GM18507 (cell line): Measurements from ENCODE around the gene MED10.
A peak's percentile ranks its signal among the peaks of the same experiment; 100 is the strongest.
"Not testable (repeated sequence)": the region's sequence is repeated elsewhere in the genome, so short reads cannot be mapped to it uniquely, and the experiment has no call there.

Experiments used
- DNase-seq: peaks from one replicate; pipeline ENCODE4 v3.0.0; 2011; ENCODE audit warnings: low read depth; ENCODE audit not compliant: insufficient read length; ENCODE audit errors: extremely low spot score
- FAIRE-seq: peaks from 2 replicates; lab custom pipeline; 2011; peaks lifted over from hg19 to GRCh38; lab: Jason Lieb, UNC

MED10 gene

DNA sequence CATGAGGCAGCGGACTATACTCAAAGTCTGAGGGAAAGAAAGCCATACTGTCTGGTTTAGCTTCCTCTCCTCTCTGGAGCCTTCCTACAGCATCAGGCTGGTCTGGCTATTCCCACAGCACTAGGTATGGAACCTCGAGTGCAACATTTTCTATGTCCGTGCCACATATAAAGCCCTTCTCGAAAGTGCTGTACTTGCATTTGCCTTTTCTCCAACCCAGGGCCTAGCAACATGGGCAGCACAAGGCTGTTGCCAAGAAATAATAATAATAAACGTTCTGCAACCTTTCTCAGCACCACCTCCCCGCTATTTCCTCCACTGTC, 804 bp downstream of the MED10 start:
- DNase-seq, result no peak
- no peak for FAIRE-seq

DNA sequence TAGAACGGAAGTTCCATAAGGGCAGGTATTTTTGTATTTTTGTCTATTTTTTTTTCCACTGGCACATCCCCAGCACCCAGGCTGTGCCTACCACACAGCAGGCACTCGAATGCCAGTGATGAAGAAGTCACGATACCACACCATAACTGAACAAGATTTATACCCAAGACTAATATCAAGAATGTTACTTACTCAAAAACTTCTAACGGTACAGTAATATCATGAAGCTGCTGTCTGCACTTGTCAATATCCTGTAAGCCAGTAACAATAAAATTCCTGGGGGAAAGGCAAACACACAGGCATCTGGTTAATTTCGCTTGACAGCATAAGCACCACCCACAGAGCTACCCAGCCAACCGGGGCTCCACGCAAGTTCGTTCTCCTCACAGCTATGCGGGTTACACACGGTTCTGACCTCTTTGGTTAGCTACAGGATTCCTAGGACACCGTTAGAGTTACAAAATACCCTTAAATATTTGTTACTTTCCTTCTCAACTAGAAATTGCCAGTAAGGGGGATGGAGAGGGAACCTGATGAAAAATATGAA, 1.3 kb downstream of the MED10 start:
- DNase-seq (no peak), FAIRE-seq (no peak)

DNA sequence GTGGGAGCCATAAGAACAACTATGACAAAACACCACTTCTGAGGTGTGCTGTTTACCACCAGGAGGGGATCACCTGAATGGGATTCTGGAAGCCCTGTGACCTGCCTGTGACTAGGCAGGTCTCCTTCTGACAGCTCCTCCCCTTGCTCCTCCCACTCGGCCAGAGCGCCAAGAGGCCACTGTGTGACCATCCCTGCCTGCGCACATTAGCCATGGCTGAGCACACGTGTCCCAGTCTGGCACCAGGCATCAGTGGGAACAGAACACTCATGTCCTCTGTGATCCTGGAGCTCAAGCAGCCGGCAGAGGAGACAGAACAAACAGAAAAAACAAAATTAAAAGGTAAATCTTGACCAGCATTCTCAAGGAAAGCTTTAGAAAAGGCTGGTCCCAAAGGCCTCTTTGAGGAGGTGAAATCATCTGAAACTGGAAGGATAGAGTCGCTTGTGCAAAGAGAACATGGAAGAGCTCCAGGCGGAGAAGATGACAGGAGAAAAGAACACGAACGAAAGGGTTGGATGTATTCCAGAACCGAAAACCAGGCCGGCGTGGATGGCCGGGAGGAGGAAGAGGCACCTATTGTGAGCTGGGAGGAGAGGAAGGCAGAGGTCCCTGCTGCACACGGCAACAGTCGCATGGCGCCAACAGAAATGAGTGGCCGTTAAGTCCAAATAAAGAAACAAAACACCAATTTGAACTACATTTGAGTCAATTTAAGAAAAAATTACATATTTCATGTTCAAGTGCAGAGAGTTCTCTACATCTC, 5.1 kb downstream of the MED10 start:
- FAIRE-seq (no peak), DNase-seq (no peak)

DNA sequence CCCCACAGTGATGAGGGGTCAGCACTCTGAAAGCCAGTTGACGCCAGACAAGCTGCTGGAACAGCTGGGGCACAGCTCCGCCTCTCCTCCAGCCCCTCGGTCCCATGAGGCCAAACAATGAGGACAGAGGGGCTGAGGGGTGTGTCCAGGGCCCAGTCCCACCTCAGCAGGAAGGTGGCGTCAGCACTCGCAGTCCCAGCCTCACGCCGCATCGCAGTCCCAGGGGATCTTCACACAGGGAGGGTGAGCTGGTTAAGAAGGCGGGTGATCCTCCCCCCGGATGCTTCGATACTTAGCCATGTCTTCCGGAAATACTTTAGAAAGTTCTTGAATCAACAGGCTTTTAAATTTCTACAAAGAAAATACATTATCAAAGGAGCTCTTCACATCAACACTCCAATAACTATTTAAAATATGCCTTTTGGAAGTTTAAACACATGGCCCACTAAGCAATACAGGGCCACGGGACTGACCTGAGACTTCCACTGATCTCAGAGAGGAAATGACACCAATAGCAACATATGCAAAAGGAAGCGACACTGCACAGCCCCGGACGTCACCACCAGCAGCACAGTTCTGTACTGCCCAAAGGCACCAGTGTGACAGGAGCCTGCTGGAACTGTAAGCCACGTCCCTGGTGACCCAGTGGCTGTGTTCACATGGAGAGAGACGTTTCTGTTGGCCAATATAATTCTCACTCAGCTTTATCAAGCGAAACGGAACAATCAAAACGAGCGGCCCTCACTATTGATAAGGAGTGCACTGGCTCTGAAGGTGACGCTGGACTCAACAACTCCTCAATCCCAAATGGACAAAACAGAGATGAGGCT, 5.9 kb downstream of the MED10 start:
- no peak for DNase-seq
- no peak for FAIRE-seq

DNA sequence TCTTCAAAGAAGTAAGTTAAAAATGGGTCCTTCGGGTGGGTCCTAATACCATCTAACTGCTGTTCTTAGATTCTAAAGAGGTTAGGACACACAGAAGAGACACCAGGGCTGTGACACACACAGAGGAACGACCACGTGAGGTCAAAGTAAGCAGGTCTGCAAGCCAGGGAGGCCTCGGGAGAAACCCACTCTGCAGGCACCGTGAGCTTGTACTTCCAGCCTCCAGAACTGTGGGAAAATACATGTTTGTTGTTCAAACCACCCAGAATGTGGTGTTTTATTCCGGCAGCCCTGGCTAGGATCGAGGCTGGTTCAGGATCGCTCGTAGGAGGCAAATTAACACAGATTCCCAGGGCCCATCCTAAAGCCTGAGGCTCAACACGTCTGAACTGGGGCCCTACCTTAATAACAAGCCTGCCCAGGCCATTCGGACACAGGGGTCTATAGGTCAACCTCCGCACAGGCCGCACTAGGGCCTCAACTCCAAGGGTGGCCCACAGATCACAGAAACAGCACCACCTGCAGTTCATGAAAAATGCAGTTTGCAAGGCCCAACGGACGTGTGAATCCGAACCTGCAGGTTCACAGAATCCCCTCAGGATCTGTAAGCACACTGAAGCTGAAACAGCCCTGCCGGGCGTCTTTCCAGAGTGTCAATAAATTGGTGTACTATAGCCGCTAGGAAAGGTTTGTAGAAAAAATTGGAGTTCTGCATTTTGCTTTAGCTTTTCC, 7.1 kb downstream of the MED10 start:
- no peak for DNase-seq
- no peak for FAIRE-seq

DNA sequence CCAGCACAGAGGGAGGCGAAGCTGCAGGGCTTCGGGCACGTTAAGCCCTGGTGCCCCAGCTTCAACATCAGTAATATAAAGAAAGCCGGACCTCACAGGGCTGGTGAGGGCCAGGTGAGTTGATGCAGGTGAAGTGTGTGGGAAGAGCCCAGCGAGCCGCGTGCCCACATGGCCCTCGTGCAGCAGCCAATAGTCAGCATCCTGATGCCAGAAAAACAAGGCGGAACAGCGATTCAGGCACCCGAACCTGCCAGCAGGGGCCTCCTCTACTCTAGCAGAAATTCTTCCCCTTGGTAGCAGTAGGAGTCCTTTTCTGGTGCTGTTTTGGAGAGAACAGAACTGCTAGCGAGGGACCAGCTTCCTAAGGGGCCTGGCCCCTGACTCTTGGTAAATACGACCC, 7.8 kb downstream of the MED10 start:
- no peak for DNase-seq
- FAIRE-seq, result no peak

DNA sequence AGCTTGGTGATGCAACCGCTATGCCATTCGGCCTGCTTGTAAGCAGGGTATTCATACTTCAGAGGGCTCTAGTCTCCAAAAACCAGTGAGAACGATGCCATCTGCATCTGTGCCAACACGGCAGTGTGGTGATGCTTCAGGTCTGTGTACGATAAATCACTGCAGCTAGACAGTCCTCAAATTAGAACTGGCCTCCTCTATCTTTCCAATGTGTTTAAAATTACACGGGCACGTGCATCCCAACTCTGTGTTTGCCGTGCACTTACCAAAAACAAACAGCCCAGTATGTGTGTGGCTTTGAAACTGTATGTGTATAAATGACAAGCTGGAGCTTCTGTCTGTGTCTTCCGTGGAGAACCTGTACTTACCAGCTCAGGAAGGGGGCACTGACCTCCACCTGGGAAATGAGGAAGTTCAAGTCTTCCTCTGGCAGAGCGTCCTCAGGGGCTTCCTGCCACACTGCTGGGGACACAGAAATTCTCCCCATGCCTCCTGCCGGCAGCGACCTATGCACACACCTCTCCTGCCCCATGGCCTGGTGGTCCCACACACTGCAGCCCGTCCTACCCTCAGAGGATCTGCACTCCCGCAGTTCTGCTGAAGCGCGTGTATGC, 12.3 kb downstream of the MED10 start:
- FAIRE-seq (no peak), DNase-seq (no peak)

DNA sequence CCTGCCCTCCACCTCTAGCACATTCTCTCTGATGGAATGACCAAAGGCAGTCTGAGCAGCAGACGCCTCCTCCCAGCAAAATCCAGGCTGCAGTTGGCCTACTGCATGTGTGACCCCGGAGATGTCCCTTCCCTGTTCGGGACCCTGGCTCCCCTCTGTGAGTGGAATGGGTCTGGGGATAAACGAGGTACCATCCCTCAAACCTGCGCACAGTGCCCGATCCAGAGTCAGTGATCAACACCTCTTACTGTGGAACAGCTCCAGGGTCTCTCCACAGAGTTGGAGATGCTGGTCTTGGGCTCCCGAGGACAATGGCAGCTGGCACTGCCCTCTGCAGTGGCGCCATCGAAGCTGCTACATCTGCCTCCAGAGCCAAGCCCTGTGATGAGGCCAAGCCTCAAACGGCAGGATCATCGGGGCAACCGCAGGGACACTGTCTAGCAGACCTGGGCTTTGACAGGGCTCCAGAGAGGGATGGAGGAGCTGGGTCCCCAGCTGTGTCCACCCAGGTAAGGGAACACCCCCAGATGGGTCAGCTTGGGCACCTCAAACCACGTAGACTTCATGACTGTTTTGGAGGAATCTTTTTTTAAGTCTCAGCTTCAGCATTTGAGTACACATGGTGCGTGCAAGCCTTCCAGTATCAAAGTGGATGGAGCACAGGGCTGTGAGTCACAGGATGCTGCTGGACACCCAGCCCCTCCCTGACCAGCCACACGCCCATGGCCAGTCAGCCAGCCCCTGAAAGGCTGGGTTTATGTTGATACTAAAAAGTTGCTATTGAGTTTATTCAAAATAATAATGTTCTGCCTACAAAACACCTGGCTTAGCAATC, 13.0 kb downstream of the MED10 start:
- FAIRE-seq (no peak), DNase-seq (no peak)

DNA sequence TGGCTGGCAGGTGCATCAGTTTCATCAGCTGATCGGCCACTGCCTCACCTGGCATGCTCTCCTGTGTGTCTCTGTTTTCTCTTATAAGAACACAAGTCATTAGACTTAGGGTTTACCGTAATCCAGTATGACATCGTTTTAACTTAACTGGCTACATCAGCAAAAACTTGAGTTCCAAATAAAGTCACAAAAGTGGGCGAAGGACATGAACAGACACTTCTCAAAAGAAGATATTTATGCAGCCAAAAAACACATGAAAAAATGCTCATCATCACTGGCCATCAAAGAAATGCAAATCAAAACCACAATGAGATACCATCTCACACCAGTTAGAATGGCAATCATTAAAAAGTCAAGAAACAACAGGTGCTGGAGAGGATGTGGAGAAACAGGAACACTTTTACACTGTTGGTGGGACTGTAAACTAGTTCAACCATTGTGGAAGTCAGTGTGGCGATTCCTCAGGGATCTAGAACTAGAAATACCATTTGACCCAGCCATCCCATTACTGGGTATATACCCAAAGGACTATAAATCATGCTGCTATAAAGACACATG, 14.8 kb downstream of the MED10 start:
- not testable (repeated sequence) for FAIRE-seq, DNase-seq

DNA sequence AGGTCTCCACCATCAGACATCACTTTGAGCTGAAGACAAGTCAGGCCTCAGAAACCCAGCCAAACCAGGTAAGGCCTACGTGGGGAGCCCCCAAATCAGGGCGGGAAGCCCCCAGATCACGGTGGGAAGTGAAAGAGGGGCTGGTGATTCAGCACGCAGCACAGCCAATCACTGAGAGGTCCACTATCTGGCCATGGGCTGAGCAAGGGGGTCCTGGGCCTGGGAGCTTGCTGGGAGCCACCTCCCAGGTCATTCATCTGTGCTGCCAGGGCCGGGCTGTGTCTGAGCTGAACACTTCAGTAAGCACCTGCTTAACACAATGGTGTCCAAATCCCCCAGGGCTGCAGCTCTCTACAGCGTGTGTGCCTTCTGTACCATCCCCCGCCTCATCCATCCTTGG, 15.5 kb downstream of the MED10 start:
- FAIRE-seq (no peak), DNase-seq (no peak)

DNA sequence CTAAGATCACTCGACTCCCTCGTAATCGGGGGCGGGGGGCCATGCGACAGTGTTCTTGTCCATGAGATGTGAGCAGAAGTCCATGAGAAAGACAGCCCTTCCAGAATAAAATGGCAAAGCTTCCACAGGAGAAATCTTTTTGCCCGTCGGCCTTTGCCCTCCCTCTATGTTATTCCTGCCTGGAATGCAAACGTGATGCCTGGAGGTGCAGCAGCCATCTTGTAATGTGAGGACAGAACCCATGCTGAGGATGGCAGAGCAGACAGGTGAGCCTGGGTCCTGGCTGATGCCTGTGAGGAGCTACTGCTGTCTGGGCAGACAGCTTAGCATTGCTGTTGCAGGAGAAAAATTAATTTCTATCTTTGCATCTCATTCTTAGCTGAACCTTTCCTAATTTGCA, 17.2 kb downstream of the MED10 start:
- FAIRE-seq, result no peak
- no peak for DNase-seq

DNA sequence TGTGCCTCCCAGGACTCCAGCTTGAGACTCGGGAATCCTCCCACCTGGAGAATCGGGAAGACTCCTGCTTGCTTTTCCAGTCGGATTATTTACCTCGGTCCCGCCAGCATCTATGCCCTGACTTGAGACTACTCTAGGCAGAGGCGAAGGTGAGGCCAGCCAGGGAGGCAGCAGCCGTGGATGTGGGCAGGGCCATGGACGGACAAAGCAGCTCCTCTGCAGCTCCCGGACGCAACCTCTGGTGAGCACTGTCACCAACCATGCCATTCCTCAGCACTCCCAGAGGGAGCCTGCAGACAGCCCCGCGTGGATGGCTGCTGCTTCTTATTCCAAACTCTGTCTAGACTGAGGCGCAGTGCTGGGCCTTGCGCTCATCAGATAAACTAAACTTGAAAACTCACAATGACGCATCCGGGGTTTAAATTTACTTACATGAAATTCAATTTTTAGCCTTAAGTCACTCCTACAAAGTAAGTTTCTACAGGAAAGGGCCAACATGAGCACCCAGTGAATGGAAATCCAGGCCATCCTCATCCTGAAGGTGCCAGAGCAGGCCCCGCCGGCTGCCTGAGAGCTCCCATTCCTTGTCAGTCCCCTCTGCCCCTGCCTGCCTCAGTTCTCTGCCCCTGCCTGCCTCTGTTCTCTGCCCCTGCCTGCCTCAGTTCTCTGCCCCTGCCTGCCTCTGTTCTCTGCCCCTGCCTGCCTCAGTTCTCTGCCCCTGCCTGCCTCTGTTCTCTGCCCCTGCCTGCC, 17.8 kb downstream of the MED10 start:
- DNase-seq (no peak), FAIRE-seq (no peak)

DNA sequence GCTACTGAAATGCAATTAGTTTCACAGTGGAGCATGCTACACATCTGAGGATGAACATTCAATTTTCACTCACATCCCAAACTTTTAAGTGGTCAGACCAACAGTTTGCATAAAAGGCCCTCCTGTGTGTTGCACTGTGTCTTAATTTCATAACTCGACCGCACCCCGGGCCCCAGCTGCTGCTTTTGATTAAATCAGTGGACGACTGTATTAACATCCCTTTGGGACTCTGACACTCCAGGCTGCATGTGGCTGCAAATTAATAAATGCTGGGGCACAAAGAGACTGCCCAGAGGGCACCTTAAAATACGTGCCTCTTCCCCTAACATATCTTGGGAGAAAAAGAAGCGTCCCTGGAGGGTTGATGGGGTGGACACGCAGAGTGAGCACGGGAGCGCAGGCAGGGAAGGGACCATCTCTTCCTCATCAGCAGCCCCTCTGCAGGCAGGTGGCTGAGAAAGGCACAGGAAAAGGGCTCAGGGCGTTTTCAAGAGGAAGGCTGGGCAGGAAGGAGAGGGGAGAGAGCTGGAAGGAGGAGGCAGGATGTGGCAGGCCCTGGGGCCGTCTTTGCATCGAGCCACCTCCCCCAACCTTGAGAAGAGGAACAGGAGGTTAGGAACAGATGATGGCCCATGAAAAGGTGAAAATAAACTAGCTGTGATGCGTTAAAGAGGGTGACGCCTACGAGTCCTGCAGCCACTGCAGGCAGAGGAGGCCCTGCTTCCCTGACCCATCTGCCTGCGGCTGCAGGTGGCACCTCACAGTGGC, 18.6 kb downstream of the MED10 start:
- no peak for DNase-seq
- FAIRE-seq, result peak; percentile 59

DNA sequence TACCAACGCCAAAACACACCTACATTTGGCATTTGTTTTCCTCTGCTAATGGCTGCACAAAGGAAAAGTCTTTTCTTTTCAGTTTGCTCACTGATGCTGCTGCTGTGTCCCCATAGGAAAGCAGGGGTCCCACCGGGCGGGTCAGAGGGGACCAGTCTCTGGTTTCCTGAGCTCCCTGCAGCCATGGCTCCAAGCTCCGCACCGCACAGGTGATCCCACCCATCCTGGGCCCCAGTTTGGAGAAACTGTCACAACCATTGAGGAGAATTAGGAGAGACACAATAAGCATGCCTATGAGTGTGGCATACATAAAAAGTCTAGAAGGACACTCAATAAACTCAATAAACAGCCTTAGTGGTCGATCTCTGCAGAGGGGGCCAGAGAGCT, 19.9 kb downstream of the MED10 start:
- DNase-seq (no peak), FAIRE-seq (no peak)

DNA sequence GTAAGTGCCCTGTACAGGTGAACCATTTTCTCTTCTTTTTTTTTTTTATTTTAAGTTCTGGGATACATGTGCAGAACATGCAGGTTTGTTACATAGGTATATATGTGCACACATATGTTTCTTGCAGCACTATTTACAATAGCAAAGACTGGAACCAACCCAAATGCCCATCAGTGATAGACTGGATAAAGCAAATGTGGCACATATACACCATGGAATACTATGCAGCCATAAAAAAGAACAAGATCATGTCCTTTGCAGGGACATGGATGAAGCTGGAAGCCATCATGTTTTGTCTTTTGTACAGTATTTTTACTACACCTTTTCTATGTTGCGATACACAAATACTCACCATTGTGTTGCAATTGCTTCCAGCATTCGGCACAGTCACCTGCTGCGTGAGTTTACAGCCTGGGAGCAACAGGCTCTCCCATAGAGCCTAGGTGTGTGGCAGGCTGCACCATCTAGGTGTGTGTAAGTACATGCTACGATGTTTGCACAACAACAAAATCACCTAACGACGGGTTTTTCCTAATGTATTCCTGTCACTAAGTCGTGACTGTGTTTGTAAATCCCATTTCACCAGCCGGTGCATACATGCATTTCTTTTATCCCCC, 20.4 kb downstream of the MED10 start:
- not testable (repeated sequence) for DNase-seq, FAIRE-seq

DNA sequence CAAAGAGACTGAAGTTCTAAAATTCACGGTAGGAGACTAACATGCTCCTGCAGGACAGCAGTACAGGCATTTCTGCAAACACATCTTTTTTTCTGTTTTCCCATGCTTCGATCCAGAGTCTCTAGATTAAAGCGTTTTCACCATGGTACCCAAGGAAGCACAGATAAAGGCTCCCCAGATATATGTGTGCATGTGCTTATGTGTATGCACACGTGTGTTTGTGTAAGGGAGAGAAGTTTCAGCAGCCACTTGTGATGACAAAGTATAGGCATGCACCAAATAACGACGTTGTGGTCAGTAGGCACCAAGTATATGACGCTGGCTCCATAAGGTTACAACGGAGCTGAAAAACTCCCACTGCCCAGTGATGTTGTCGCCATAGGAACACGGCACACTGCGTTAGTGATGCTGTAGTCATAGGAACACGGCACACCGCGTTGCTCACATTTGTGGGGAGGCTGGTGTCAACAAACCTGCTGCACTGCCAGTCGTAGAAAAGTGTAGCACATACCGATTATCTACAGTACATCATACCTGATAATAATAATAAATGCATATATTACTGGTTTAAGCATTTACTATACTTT, 21.7 kb downstream of the MED10 start:
- DNase-seq (no peak), FAIRE-seq (no peak)

DNA sequence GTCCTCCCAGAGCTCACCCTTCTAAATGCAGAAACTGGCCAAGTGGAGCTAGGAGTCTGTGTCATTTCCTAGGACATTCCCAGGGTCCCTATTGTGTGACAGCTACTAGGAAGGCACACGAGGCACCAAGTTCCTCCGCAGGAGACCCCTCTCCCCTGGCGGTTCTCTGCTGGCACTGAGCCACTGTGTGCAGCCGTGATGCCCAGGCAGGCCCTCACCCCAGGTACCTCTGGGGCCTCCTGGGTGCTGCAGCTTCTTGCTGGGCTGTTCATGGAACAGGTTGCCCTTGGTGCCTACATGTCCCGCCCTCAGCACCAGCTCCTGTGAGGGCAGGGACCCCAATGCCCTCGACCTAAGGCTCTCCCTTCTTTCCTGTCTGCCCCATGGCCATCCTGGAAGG, 23.1 kb downstream of the MED10 start:
- DNase-seq, result no peak
- FAIRE-seq, result no peak
